Erythroblast (primary cell): ENCODE measurements around the gene HIRA.

Source experiments
- GATA1 ChIP-seq: IDR thresholded peaks from 2 replicates; pipeline ENCODE4 v1.6.1; 2011; ENCODE audit warnings: low read depth, mild to moderate bottlenecking, control low read depth, low read length, moderate library complexity
- POLR2A ChIP-seq: IDR thresholded peaks from 2 replicates; pipeline ENCODE4 v1.6.1; 2011; ENCODE audit warnings: mild to moderate bottlenecking, low read length

DNA sequence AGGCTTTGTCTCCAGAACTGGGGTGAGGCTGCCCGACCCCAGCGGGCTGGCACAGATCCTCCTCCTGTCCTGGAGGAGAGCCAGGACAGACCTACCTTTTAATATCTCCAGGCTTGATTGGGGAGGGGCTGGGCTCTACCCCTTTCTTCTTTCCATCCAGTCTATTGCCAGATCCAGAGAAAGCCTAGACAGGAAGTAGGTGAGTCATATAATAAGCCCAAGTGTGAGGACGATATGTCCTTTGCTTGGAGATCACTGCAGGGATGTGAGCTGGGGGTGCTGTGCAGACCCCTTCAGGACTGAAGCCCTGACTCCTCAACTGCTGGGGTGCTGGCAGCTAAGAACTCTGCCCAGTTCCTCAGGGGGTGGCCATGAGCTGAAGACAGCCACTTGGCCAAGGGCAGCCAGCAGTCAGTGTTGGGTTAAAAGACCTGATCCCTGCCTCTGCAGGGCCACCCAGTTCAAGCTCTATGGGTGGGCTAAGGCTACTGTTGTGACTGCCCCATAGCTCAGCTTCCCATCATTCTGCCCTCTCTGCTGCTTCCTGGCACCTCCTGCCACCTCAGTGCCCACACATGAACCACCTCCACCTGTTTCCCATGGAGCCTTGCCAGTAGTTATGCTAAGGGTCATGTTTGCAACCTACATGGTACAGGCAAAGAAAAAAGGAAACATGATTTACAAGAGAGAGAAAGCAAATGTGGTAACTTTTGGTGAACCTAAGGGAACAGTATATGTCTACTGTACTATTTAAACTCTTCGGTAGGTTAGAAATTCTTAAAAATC lies 24.2 kb upstream of the HIRA start:
- no peak for TF ChIP-seq POLR2A
- TF ChIP-seq GATA1: no peak
